Panc1 (cell line): ENCODE results near the gene SFI1. TPM values are rescaled to one million over a fixed set of nuclear protein-coding genes. Genes with fewer than 3 reads are reported as not detected.

Experiments
- ATAC-seq: fragments of 200-7000 bp; cut with Tn5 transposase; 2 replicates; pipeline ENCODE4 v1.9.1; 2020; ENCODE audit warnings: mild to moderate bottlenecking, moderate library complexity
- BruUV-seq: library from RNA; stranded (reverse); fragments of 400-500 nt; replicated peaks from 2 replicates; lab custom pipeline; 2021; lab: Mats Ljungman, UMichigan
- CTCF ChIA-PET: fragments of 300-600 bp; sonication (Branson Sonifier 250); formaldehyde crosslinking; loops from one replicate; lab custom pipeline; 2022; ENCODE audit warnings: antibody characterized with exemption; lab: Charles Lee
- POLR2A ChIA-PET: fragments of 300-600 bp; sonication (Branson Sonifier 250); formaldehyde crosslinking; loops from one replicate; lab custom pipeline; 2022; ENCODE audit warnings: antibody characterized with exemption; lab: Charles Lee
- DNase-seq: peaks from one replicate; pipeline ENCODE4 v3.0.0-alpha.2; 2010; ENCODE audit warnings: low read depth, low spot score
- H3K27ac ChIP-seq: 2 replicates; pipeline ENCODE4 v1.5.1; 2011; ENCODE audit warnings: mild to moderate bottlenecking, low read length, inconsistent platforms
- H3K27me3 ChIP-seq: fragments of 200-500 bp; sonication (Bioruptor generic); 2 replicates; pipeline ENCODE4 v1.6.0; 2014; ENCODE audit warnings: low read length, inconsistent platforms; ENCODE audit not compliant: control insufficient read depth, insufficient read depth
- H3K36me3 ChIP-seq: fragments of 200-500 bp; sonication (Bioruptor generic); 2 replicates; pipeline ENCODE4 v1.5.1; 2014; ENCODE audit warnings: inconsistent platforms, mild to moderate bottlenecking, low read length, moderate library complexity; ENCODE audit not compliant: control insufficient read depth, insufficient read depth
- H3K4me1 ChIP-seq: 2 replicates; pipeline ENCODE4 v1.5.1; 2011; ENCODE audit warnings: inconsistent platforms, mild to moderate bottlenecking, low read length, moderate library complexity; ENCODE audit not compliant: control insufficient read depth, insufficient read depth
- H3K4me3 ChIP-seq, 2 experiments: 2 replicates each; pipeline ENCODE4 v1.5.1; 2011 to 2012; ENCODE audit warnings: low read depth in 2 of 2, low read length in 2 of 2, mild to moderate bottlenecking in 2 of 2, inconsistent platforms in 1 of 2, moderate library complexity in 1 of 2
- H3K9me3 ChIP-seq: fragments of 200-500 bp; sonication (Bioruptor generic); 2 replicates; pipeline ENCODE4 v1.5.1; 2014; ENCODE audit warnings: low read depth, mild to moderate bottlenecking, inconsistent platforms, low read length, moderate library complexity; ENCODE audit not compliant: control insufficient read depth, insufficient read depth
- POLR2AphosphoS5 ChIP-seq: IDR thresholded peaks from 2 replicates; pipeline ENCODE4 v1.6.1; 2012; ENCODE audit warnings: mild to moderate bottlenecking, low read depth, low read length, moderate library complexity
- SIN3A ChIP-seq: IDR thresholded peaks from 2 replicates; pipeline ENCODE4 v1.6.1; 2012; ENCODE audit warnings: low read depth, mild to moderate bottlenecking, low read length, moderate library complexity, borderline replicate concordance; ENCODE audit not compliant: insufficient read depth
- TCF7L2 ChIP-seq: IDR thresholded peaks from 2 replicates; pipeline ENCODE4 v1.6.1; 2011; ENCODE audit warnings: mild to moderate bottlenecking, low read depth, low read length, inconsistent platforms
- in situ Hi-C: cut with HindIII; loops from 2 replicates; pipeline ENCODE4 v1.10.0; 2016; ENCODE audit warnings: low sequenced_read_pairs, low pct_unique_long_range_greater_than_20kb
- intact Hi-C: fragments of 100-400 bp; cut with micrococcal nuclease; formaldehyde crosslinking; loops from one replicate; pipeline ENCODE4 v1.10.0; 2022; ENCODE audit not compliant: unreplicated experiment
- total RNA-seq: library from RNA; stranded (reverse); gene quantifications from one replicate; pipeline ENCODE4 v1.2.1, GENCODE V29; 2021; ENCODE audit not compliant: unreplicated experiment
- TF ChIP-seq, protein P1 (sequence below), 2 experiments: IDR thresholded peaks; 2 replicates each; pipeline ENCODE4 v1.6.1; 2011 to 2012; ENCODE audit warnings: low read depth in 2 of 2, control low read depth in 1 of 2, low read length in 1 of 2, mild to moderate bottlenecking in 1 of 2, moderate library complexity in 1 of 2; ENCODE audit not compliant: insufficient read depth in 1 of 2
- TF ChIP-seq, protein P2 (sequence below): fragments of 450-650 bp; IDR thresholded peaks from 2 replicates; pipeline ENCODE4 v1.5.1; 2017; ENCODE audit warnings: mild to moderate bottlenecking

SFI1 gene
- total RNA-seq, 1 experiment from 2014 or later = 29.9 TPM

DNA sequence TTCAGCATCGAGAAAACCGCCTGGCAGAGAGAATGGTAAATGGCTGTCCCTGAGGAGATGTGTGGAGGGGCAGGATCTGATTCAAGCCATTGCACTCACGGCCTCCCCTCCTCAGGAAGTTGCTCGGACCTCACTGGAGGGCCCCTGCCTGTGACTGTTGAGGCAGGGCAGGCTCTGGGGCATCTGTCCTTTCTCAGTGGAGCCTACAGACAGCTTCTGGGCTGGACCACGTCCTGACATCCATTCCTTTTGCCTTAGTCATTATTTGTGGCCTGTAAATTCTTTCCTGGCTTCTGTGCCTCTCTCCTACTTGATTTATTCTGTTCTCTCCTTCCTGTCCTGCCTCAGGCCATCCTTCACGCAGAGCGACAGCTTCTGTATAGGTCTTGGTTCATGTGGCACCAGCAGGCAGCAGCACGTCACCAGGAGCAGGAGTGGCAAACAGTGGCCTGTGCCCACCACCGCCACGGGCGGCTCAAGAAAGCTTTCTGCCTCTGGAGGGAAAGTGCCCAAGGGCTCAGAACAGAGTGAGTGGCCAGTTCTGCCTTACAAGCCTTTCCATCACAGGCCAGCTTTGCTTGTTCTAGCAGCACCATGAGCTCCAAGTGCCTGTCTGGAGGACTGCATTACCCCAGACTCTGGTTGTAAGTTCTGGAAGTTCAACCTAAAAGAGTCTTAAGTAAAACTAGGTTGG is 106.1 kb downstream of the SFI1 start:
- Histone ChIP-seq H3K4me1 (peaks cover 5% of the 10 kb centered on the region; the same call in 1 of the 2 replicates), H3K9me3 (no peaks in the 10 kb centered on the region), H3K27me3 (no peaks in the 10 kb centered on the region), H3K36me3 (peaks cover 3% of the 10 kb centered on the region; the same call in 1 of the 2 replicates), H3K27ac (no peak overlapping the region), H3K4me3 (no peak overlapping the region)
- ChIA-PET POLR2A (no interaction called here), CTCF (interaction anchor here (0.6 kb wide), 1 partner anchor 438 kb away, joined by 10 read pairs; no protein-coding TSS in a partner anchor)
- in situ Hi-C loops = no loop called here
- intact Hi-C loops = no loop called here
- ATAC-seq = peak; percentile 72
- DNase-seq = no peak
- TF ChIP-seq, protein P1, sequence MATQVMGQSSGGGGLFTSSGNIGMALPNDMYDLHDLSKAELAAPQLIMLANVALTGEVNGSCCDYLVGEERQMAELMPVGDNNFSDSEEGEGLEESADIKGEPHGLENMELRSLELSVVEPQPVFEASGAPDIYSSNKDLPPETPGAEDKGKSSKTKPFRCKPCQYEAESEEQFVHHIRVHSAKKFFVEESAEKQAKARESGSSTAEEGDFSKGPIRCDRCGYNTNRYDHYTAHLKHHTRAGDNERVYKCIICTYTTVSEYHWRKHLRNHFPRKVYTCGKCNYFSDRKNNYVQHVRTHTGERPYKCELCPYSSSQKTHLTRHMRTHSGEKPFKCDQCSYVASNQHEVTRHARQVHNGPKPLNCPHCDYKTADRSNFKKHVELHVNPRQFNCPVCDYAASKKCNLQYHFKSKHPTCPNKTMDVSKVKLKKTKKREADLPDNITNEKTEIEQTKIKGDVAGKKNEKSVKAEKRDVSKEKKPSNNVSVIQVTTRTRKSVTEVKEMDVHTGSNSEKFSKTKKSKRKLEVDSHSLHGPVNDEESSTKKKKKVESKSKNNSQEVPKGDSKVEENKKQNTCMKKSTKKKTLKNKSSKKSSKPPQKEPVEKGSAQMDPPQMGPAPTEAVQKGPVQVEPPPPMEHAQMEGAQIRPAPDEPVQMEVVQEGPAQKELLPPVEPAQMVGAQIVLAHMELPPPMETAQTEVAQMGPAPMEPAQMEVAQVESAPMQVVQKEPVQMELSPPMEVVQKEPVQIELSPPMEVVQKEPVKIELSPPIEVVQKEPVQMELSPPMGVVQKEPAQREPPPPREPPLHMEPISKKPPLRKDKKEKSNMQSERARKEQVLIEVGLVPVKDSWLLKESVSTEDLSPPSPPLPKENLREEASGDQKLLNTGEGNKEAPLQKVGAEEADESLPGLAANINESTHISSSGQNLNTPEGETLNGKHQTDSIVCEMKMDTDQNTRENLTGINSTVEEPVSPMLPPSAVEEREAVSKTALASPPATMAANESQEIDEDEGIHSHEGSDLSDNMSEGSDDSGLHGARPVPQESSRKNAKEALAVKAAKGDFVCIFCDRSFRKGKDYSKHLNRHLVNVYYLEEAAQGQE (IDR thresholded peaks at IDR 0.05; ENCODE audit: insufficient read depth in 1 of 2, low read depth in 2 of 2, low read length in 1 of 2) = no peak
- TF ChIP-seq POLR2AphosphoS5 = no peak
- TF ChIP-seq, protein P2, sequence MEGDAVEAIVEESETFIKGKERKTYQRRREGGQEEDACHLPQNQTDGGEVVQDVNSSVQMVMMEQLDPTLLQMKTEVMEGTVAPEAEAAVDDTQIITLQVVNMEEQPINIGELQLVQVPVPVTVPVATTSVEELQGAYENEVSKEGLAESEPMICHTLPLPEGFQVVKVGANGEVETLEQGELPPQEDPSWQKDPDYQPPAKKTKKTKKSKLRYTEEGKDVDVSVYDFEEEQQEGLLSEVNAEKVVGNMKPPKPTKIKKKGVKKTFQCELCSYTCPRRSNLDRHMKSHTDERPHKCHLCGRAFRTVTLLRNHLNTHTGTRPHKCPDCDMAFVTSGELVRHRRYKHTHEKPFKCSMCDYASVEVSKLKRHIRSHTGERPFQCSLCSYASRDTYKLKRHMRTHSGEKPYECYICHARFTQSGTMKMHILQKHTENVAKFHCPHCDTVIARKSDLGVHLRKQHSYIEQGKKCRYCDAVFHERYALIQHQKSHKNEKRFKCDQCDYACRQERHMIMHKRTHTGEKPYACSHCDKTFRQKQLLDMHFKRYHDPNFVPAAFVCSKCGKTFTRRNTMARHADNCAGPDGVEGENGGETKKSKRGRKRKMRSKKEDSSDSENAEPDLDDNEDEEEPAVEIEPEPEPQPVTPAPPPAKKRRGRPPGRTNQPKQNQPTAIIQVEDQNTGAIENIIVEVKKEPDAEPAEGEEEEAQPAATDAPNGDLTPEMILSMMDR = no peak
- TF ChIP-seq SIN3A = no peak
- no peak for TF ChIP-seq TCF7L2
- BruUV-seq = no TSS peak

DNA sequence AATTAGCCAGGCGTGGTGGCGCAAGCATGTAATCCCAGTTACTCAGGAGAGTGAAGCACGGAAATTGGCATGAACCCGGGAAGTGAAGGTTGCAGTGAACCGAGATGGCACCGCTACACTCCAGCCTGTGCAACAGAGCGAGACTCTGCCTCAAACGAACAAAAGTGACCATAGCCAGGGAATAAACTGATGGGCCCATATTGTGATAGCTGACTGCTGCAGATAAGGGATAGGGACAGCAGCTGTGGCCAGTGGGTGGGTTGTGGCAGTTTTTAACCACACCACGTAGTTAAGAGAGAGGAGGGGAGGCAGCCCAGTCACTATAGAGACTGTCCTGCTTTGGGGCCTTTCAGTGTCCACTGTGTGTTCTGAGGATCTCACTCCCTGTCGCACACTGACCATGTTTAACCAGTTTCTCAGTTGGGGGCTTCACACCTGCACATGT is 106.8 kb downstream of the SFI1 start:
- Histone ChIP-seq H3K27me3 (no peaks in the 10 kb centered on the region), H3K36me3 (peaks cover 3% of the 10 kb centered on the region; the same call in 1 of the 2 replicates), H3K27ac (no peak overlapping the region), H3K4me1 (peaks cover 5% of the 10 kb centered on the region; the same call in 1 of the 2 replicates), H3K4me3 (no peak overlapping the region), H3K9me3 (no peaks in the 10 kb centered on the region)
- intact Hi-C loops (no loop called here), in situ Hi-C loops (no loop called here)
- DNase-seq (no peak), ATAC-seq (no peak)
- CTCF ChIA-PET = no interaction called here
- TF ChIP-seq, protein P1 (IDR thresholded peaks at IDR 0.05; ENCODE audit: insufficient read depth in 1 of 2, low read depth in 2 of 2, low read length in 1 of 2) = no peak
- TF ChIP-seq POLR2AphosphoS5 (no peak), SIN3A (no peak), TCF7L2 (no peak)
- TF ChIP-seq, protein P2 = no peak
- no TSS peak for BruUV-seq
- POLR2A ChIA-PET = no interaction called here
